Measurements from ENCODE around the gene MFAP2.
"Not testable (repeated sequence)": the region's sequence is repeated elsewhere in the genome, so short reads cannot be mapped to it uniquely, and the experiment has no call there.

The MFAP2 gene

GRCh38 chr1:16966282-16966681 is 14.1 kb downstream of the MFAP2 start:
- TF ChIP-seq, protein P1, sequence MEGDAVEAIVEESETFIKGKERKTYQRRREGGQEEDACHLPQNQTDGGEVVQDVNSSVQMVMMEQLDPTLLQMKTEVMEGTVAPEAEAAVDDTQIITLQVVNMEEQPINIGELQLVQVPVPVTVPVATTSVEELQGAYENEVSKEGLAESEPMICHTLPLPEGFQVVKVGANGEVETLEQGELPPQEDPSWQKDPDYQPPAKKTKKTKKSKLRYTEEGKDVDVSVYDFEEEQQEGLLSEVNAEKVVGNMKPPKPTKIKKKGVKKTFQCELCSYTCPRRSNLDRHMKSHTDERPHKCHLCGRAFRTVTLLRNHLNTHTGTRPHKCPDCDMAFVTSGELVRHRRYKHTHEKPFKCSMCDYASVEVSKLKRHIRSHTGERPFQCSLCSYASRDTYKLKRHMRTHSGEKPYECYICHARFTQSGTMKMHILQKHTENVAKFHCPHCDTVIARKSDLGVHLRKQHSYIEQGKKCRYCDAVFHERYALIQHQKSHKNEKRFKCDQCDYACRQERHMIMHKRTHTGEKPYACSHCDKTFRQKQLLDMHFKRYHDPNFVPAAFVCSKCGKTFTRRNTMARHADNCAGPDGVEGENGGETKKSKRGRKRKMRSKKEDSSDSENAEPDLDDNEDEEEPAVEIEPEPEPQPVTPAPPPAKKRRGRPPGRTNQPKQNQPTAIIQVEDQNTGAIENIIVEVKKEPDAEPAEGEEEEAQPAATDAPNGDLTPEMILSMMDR (IDR thresholded peaks at IDR 0.05; ENCODE audit: control insufficient read depth, extremely low read depth, insufficient read depth): no peak

GRCh38 chr1:16965486-16966067 is 14.8 kb downstream of the MFAP2 start:
- no peak for DNase-seq (ENCODE audit: low read depth)
- TF ChIP-seq, protein P1 (IDR thresholded peaks at IDR 0.05; ENCODE audit: control insufficient read depth, extremely low read depth, insufficient read depth): no peak
- no peak overlapping the region for H3K4me3 ChIP-seq (ENCODE audit: low read depth, low read length)

More at GRCh38 chr1:16966282-16966681, 14.1 kb downstream of the MFAP2 start:
- DNase-seq (ENCODE audit: low read depth): no peak
- H3K4me3 ChIP-seq (ENCODE audit: low read depth, low read length): no peak overlapping the region

DNA sequence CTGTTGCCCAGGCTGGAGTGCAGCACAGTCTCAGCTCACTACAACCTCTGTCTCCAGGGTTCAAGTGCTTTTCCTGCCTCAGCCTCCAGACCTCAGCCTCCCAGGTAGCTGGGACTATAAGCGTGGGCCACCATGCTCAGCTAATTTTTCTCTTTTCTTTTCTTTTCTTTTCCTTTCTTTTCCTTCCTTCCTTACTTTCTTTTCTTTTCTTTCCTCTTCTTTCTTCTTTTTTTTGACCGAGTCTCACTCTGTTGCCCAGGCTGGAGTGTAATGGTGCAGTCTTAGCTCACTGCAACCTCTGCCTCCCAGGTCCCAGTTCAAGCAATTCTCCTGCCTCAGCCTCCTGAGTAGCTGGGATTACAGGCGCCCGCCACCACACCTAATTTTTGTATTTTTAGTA is 16.3 kb downstream of the MFAP2 start:
- not testable (repeated sequence) for DNase-seq (ENCODE audit: low read depth); H3K4me3 ChIP-seq (ENCODE audit: low read depth, low read length)

- H3K4me3 ChIP-seq (ENCODE audit: low read depth, low read length): peak overlapping the region; percentile 36
- TF ChIP-seq, protein P1 (IDR thresholded peaks at IDR 0.05; ENCODE audit: control insufficient read depth, extremely low read depth, insufficient read depth): no peak
- no peak for DNase-seq (ENCODE audit: low read depth)
Measured at GRCh38 chr1:16961297-16962133, 18.9 kb downstream of the MFAP2 start.

DNA sequence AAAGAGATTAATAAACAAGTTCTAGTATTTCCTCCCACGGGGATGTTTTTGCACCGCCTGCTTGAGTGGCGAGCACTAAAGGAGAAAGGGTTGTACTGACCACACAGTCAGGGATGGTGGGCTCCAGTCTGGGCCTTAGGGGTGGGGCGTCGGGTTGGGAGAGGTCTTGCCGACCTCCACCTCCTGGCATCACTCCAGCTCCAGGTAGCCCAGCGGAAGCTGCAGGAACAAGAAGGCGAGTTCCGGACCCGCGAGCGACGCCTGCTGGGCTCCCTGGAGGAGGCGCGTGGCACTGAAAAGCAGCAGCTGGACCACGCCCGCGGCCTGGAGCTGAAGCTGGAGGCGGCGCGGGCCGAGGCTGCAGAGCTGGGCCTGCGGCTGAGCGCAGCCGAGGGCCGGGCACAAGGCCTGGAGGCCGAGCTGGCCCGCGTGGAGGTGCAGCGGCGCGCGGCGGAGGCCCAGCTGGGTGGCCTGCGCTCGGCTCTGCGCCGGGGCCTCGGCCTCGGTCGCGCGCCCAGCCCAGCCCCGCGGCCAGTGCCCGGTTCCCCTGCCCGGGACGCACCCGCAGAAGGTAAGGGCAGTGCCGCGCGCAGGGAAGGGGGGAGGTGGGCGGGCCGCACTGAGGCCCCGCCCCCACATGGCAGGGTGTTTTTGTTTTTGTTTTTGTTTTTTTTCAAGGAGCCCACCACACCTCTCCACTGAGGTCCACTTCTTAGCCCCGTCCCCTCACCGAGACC is 19.7 kb downstream of the MFAP2 start:
- TF ChIP-seq, protein P1 (IDR thresholded peaks at IDR 0.05; ENCODE audit: control insufficient read depth, extremely low read depth, insufficient read depth): peak; percentile 70
- DNase-seq (ENCODE audit: low read depth): peak; percentile 52
- H3K4me3 ChIP-seq (ENCODE audit: low read depth, low read length): peak overlapping the region; percentile 36

- TF ChIP-seq, protein P1 (IDR thresholded peaks at IDR 0.05; ENCODE audit: control insufficient read depth, extremely low read depth, insufficient read depth): no peak
- H3K4me3 ChIP-seq (ENCODE audit: low read depth, low read length): no peak overlapping the region
- DNase-seq (ENCODE audit: low read depth): no peak
Measured at GRCh38 chr1:16958475-16958874, 21.9 kb downstream of the MFAP2 start.

- DNase-seq (ENCODE audit: low read depth): no peak
- TF ChIP-seq, protein P1 (IDR thresholded peaks at IDR 0.05; ENCODE audit: control insufficient read depth, extremely low read depth, insufficient read depth): no peak
- H3K4me3 ChIP-seq (ENCODE audit: low read depth, low read length): no peak overlapping the region
Measured at GRCh38 chr1:16957731-16958130, 22.7 kb downstream of the MFAP2 start.
